HepG2 (cell line): ENCODE measurements around the gene HSPB6. TPM values are rescaled to one million over a fixed set of nuclear protein-coding genes. Genes with fewer than 3 reads are reported as not detected.

Experiments used
- HOXA3 ChIP-seq: sonication (generic); formaldehyde crosslinking; IDR thresholded peaks from 2 replicates; pipeline ENCODE4 v1.5.0; 2020; ENCODE audit warnings: missing genetic modification reagents
- HOXA7 ChIP-seq: sonication (generic); formaldehyde crosslinking; IDR thresholded peaks from 2 replicates; pipeline ENCODE4 v1.8.1; 2022; ENCODE audit warnings: mild to moderate bottlenecking, missing genetic modification reagents, moderate library complexity
- KAT8 ChIP-seq: IDR thresholded peaks from 2 replicates; pipeline ENCODE4 v1.6.1; 2016; ENCODE audit warnings: missing genetic modification reagents, missing compliant biosample characterization
- MATR3 ChIP-seq: sonication (generic); formaldehyde crosslinking; IDR thresholded peaks from 2 replicates; pipeline ENCODE4 v1.4.0; 2020; ENCODE audit warnings: missing genetic modification reagents
- NFE2L2 ChIP-seq: fragments of 150-350 bp; IDR thresholded peaks from 2 replicates; pipeline ENCODE4 v1.6.1; 2014; ENCODE audit warnings: low read length
- NFKB2 ChIP-seq: sonication (generic); formaldehyde crosslinking; IDR thresholded peaks from 2 replicates; pipeline ENCODE4 v1.4.0; 2020; ENCODE audit warnings: missing genetic modification reagents, borderline replicate concordance
- POGZ ChIP-seq: sonication (generic); formaldehyde crosslinking; IDR thresholded peaks from 2 replicates; pipeline ENCODE4 v1.4.0; 2020; ENCODE audit warnings: mild to moderate bottlenecking, missing genetic modification reagents
- POLR2A ChIP-seq, 2 experiments: IDR thresholded peaks; 2 replicates each; pipeline ENCODE4 v1.6.1; 2011; ENCODE audit warnings: low read depth in 2 of 2, low read length in 2 of 2, mild to moderate bottlenecking in 1 of 2, moderate library complexity in 1 of 2; ENCODE audit not compliant: insufficient read depth in 1 of 2
- RAD21 ChIP-seq: fragments of 450-650 bp; formaldehyde crosslinking; IDR thresholded peaks from 2 replicates; pipeline ENCODE4 v1.5.0; 2020; ENCODE audit warnings: mild to moderate bottlenecking
- SIX1 ChIP-seq: sonication (generic); formaldehyde crosslinking; IDR thresholded peaks from 2 replicates; pipeline ENCODE4 v1.4.0; 2020; ENCODE audit warnings: missing genetic modification reagents, borderline replicate concordance
- SP1 ChIP-seq, 2 experiments: fragments of 450-650 bp in 1 of 2; sonication (generic) in 1 of 2; formaldehyde crosslinking in 1 of 2; IDR thresholded peaks; 2 replicates each; pipeline versions ENCODE4 v1.4.0 to v1.6.1; 2016 to 2020; ENCODE audit warnings: missing genetic modification reagents in 1 of 2
- TMF1 ChIP-seq: sonication (generic); formaldehyde crosslinking; IDR thresholded peaks from 2 replicates; pipeline ENCODE4 v1.8.1; 2022; ENCODE audit warnings: low read depth, missing genetic modification reagents
- ZBTB7B ChIP-seq: sonication (generic); formaldehyde crosslinking; IDR thresholded peaks from 2 replicates; pipeline ENCODE4 v1.4.0; 2020; ENCODE audit warnings: missing genetic modification reagents
- ZEB1 ChIP-seq: IDR thresholded peaks from 2 replicates; pipeline ENCODE4 v1.6.1; 2012; ENCODE audit warnings: mild to moderate bottlenecking, low read depth, inconsistent platforms; ENCODE audit not compliant: insufficient replicate concordance
- ZNF121 ChIP-seq: sonication (generic); formaldehyde crosslinking; IDR thresholded peaks from 2 replicates; pipeline ENCODE4 v1.5.0; 2020; ENCODE audit warnings: mild to moderate bottlenecking, missing genetic modification reagents
- ZNF256 ChIP-seq: sonication (generic); formaldehyde crosslinking; conservative IDR thresholded peaks from 2 replicates; pipeline ENCODE4 v1.4.0; 2020; ENCODE audit warnings: missing genetic modification reagents
- ZNF281 ChIP-seq: sonication (generic); formaldehyde crosslinking; IDR thresholded peaks from 2 replicates; pipeline ENCODE4 v1.4.0; 2020; ENCODE audit warnings: missing genetic modification reagents, borderline replicate concordance
- ZNF296 ChIP-seq: sonication (generic); formaldehyde crosslinking; conservative IDR thresholded peaks from 2 replicates; pipeline ENCODE4 v1.5.0; 2020; ENCODE audit warnings: mild to moderate bottlenecking, missing genetic modification reagents
- ZNF331 ChIP-seq: sonication (generic); formaldehyde crosslinking; IDR thresholded peaks from 2 replicates; pipeline ENCODE4 v1.4.0; 2020; ENCODE audit warnings: missing genetic modification reagents
- ZNF354B ChIP-seq: sonication (generic); formaldehyde crosslinking; IDR thresholded peaks from 2 replicates; pipeline ENCODE4 v1.8.0; 2022; ENCODE audit warnings: mild to moderate bottlenecking, missing genetic modification reagents
- ZNF570 ChIP-seq: sonication (generic); formaldehyde crosslinking; IDR thresholded peaks from 2 replicates; pipeline ENCODE4 v1.4.0; 2020; ENCODE audit warnings: mild to moderate bottlenecking, missing genetic modification reagents, borderline replicate concordance
- ZNF737 ChIP-seq: sonication (generic); formaldehyde crosslinking; IDR thresholded peaks from 2 replicates; pipeline ENCODE4 v1.5.0; 2020; ENCODE audit warnings: missing genetic modification reagents, mild to moderate bottlenecking, borderline replicate concordance
- polyA plus RNA-seq, 8 experiments: library from polyadenylated mRNA; depleted of rRNA in 3 of 8; stranded (reverse) in 7 of 8; unstranded in 1 of 8; fragments of >200 nt; fragmentation: Illumina TruSeq in 4 of 8; extraction: Trizol in 4 of 8; gene quantifications; 2 replicates each; pipeline versions ENCODE4 v1.2.1 to v1.2.3, GENCODE V29; 2011 to 2016; ENCODE audit warnings: low read depth in 4 of 8, missing spikeins in 1 of 8, mixed read lengths in 1 of 8; ENCODE audit not compliant: insufficient read depth in 1 of 8
- total RNA-seq, 5 experiments: library from RNA; depleted of rRNA; stranded (reverse); fragments of >200 nt; fragmentation: Illumina TruSeq; extraction: Trizol; gene quantifications; 2 replicates each; pipeline ENCODE4 v1.2.3, GENCODE V29; 2016; ENCODE audit warnings: low read depth in 1 of 5
- TF ChIP-seq, protein P1 (sequence below): IDR thresholded peaks from 2 replicates; pipeline ENCODE4 v1.6.1; 2016
- TF ChIP-seq, protein P2 (sequence below): sonication (generic); formaldehyde crosslinking; IDR thresholded peaks from 2 replicates; pipeline ENCODE4 v1.4.0; 2020; ENCODE audit warnings: mild to moderate bottlenecking, missing genetic modification reagents
- TF ChIP-seq, protein P3 (sequence below): sonication (generic); formaldehyde crosslinking; IDR thresholded peaks from 2 replicates; pipeline ENCODE4 v1.5.1; 2020; ENCODE audit warnings: missing genetic modification reagents, mild to moderate bottlenecking, borderline replicate concordance

Gene HSPB6
- total and polyA plus RNA-seq, 2 of the 13 experiments (the other 11 are each of a cell fraction or from before 2014, with no cell fraction given): 0.18 TPM; not detected in 1

GRCh38 chr19:35740423-35741202, 16.2 kb downstream of the HSPB6 start (continued):
- TF ChIP-seq ZNF737 (CRISPR knock-in tag) (no peak), NFKB2 (CRISPR knock-in tag) (no peak), ZBTB7B (peak; percentile 69), ZNF296 (CRISPR knock-in tag) (no peak), NFE2L2 (no peak), ZNF331 (CRISPR knock-in tag) (peak; percentile 46), ZNF256 (CRISPR knock-in tag) (no peak), ZNF354B (CRISPR knock-in tag) (no peak), HOXA7 (no peak), ZNF121 (peak; percentile 36), POLR2A (IDR thresholded peaks at IDR 0.05; ENCODE audit: insufficient read depth in 1 of 2, low read depth in 2 of 2, low read length in 2 of 2) (peak; percentile 73 to 90), ZNF570 (CRISPR knock-in tag) (no peak), SIX1 (CRISPR knock-in tag) (no peak), MATR3 (CRISPR knock-in tag) (no peak), HOXA3 (CRISPR knock-in tag) (peak; percentile 62; the same call in 1 of the 2 replicates), RAD21 (0 out of 2 replicates have a peak, but pooled peaks have one; percentile 46), ZNF281 (CRISPR knock-in tag) (no peak), TMF1 (CRISPR knock-in tag) (no peak), POGZ (CRISPR knock-in tag) (peak; percentile 72; the same call in 1 of the 2 replicates), SP1 (IDR thresholded peaks at IDR 0.05) (no peak), SP1 (CRISPR knock-in tag; IDR thresholded peaks at IDR 0.05) (peak; percentile 80), ZEB1 (peak; percentile 81), KAT8 (CRISPR knock-in tag) (peak; percentile 42)
- TF ChIP-seq, protein P1, sequence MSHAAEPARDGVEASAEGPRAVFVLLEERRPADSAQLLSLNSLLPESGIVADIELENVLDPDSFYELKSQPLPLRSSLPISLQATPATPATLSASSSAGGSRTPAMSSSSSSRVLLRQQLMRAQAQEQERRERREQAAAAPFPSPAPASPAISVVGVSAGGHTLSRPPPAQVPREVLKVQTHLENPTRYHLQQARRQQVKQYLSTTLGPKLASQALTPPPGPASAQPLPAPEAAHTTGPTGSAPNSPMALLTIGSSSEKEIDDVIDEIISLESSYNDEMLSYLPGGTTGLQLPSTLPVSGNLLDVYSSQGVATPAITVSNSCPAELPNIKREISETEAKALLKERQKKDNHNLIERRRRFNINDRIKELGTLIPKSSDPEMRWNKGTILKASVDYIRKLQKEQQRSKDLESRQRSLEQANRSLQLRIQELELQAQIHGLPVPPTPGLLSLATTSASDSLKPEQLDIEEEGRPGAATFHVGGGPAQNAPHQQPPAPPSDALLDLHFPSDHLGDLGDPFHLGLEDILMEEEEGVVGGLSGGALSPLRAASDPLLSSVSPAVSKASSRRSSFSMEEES (CRISPR knock-in tag): peak; percentile 47; the same call in 1 of the 2 replicates
- TF ChIP-seq, protein P2, sequence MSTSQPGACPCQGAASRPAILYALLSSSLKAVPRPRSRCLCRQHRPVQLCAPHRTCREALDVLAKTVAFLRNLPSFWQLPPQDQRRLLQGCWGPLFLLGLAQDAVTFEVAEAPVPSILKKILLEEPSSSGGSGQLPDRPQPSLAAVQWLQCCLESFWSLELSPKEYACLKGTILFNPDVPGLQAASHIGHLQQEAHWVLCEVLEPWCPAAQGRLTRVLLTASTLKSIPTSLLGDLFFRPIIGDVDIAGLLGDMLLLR (CRISPR knock-in tag): no peak
- TF ChIP-seq, protein P3, sequence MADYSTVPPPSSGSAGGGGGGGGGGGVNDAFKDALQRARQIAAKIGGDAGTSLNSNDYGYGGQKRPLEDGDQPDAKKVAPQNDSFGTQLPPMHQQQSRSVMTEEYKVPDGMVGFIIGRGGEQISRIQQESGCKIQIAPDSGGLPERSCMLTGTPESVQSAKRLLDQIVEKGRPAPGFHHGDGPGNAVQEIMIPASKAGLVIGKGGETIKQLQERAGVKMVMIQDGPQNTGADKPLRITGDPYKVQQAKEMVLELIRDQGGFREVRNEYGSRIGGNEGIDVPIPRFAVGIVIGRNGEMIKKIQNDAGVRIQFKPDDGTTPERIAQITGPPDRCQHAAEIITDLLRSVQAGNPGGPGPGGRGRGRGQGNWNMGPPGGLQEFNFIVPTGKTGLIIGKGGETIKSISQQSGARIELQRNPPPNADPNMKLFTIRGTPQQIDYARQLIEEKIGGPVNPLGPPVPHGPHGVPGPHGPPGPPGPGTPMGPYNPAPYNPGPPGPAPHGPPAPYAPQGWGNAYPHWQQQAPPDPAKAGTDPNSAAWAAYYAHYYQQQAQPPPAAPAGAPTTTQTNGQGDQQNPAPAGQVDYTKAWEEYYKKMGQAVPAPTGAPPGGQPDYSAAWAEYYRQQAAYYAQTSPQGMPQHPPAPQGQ (CRISPR knock-in tag): no peak
